HFFc6 (cell line): ENCODE data around the gene ZNF684. TPM values are rescaled to one million over a fixed set of nuclear protein-coding genes. Genes with fewer than 3 reads are reported as not detected.

ENCODE experiments used
- DNase-seq: peaks from one replicate; pipeline ENCODE4 v3.0.0-alpha.2; 2018
- H3K27ac Mint-ChIP-seq: 2 replicates; pipeline ENCODE4 v1.8.0; 2020; ENCODE audit warnings: mild to moderate bottlenecking, mixed read lengths
- H3K27me3 Mint-ChIP-seq: 2 replicates; pipeline ENCODE4 v1.8.0; 2021; ENCODE audit warnings: mild to moderate bottlenecking, moderate library complexity, mixed read lengths; ENCODE audit not compliant: insufficient read depth
- H3K36me3 Mint-ChIP-seq: 2 replicates; pipeline ENCODE4 v1.8.0; 2021; ENCODE audit warnings: low read depth, mixed read lengths
- H3K4me1 Mint-ChIP-seq: 2 replicates; pipeline ENCODE4 v1.8.0; 2020; ENCODE audit warnings: low read depth, mixed read lengths
- H3K4me3 Mint-ChIP-seq: 2 replicates; pipeline ENCODE4 v1.8.0; 2020; ENCODE audit warnings: mild to moderate bottlenecking, moderate library complexity, mixed read lengths
- H3K9me3 Mint-ChIP-seq: 2 replicates; pipeline ENCODE4 v1.8.0; 2020; ENCODE audit warnings: mild to moderate bottlenecking, mixed read lengths
- CTCF ChIP-seq: fragments of 200-600 bp; sonication (generic); IDR thresholded peaks from 2 replicates; pipeline ENCODE4 v1.5.0; 2021; ENCODE audit warnings: antibody characterized with exemption, mild to moderate bottlenecking
- total RNA-seq, 6 experiments: library from RNA; stranded (reverse); fragmentation: NEBNext Ultra II Directional; extraction: Animal tissue kit (Norgen Biotek cat#: 25700); gene quantifications; 2 replicates in 1 of 6; 3 replicates in 5 of 6; pipeline ENCODE4 v1.2.3, GENCODE V29; 2021

ZNF684 gene
- total RNA-seq, 6 experiments from 2014 or later: 1.6 to 3.2 (median 2.6) TPM

- peaks cover 20% of the 10 kb centered on the region for H3K27me3 Mint-ChIP-seq
Measured at GRCh38 chr1:40593449-40594186, 62.2 kb downstream of the ZNF684 start.

GRCh38 chr1:40594187-40594531 lies 62.7 kb downstream of the ZNF684 start:
- peaks cover 18% of the 10 kb centered on the region; the same call in 1 of the 2 replicates for H3K27me3 Mint-ChIP-seq
- no peak for DNase-seq

More at GRCh38 chr1:40593449-40594186, 62.2 kb downstream of the ZNF684 start:
- no peak overlapping the region for H3K27ac Mint-ChIP-seq
- H3K4me1 Mint-ChIP-seq: no peaks in the 10 kb centered on the region; the same call in 1 of the 2 replicates
- no peak for DNase-seq
- H3K9me3 Mint-ChIP-seq: no peaks in the 10 kb centered on the region
- no peak for TF ChIP-seq CTCF
- H3K36me3 Mint-ChIP-seq: no peaks in the 10 kb centered on the region
- no peak overlapping the region for H3K4me3 Mint-ChIP-seq

GRCh38 chr1:40595623-40596022 lies 64.2 kb downstream of the ZNF684 start:
- DNase-seq: no peak
- peaks cover 18% of the 10 kb centered on the region; the same call in 1 of the 2 replicates for H3K27me3 Mint-ChIP-seq
- no peaks in the 10 kb centered on the region for H3K36me3 Mint-ChIP-seq
- H3K9me3 Mint-ChIP-seq: no peaks in the 10 kb centered on the region
- no peak for TF ChIP-seq CTCF
- H3K4me3 Mint-ChIP-seq: no peak overlapping the region
- no peaks in the 10 kb centered on the region; the same call in 1 of the 2 replicates for H3K4me1 Mint-ChIP-seq
- H3K27ac Mint-ChIP-seq: no peak overlapping the region

More at GRCh38 chr1:40594187-40594531, 62.7 kb downstream of the ZNF684 start:
- no peak for TF ChIP-seq CTCF
- no peaks in the 10 kb centered on the region; the same call in 1 of the 2 replicates for H3K4me1 Mint-ChIP-seq
- H3K9me3 Mint-ChIP-seq: no peaks in the 10 kb centered on the region
- no peak overlapping the region for H3K27ac Mint-ChIP-seq
- H3K36me3 Mint-ChIP-seq: no peaks in the 10 kb centered on the region
- H3K4me3 Mint-ChIP-seq: no peak overlapping the region

Other genes starting within 250 kb of the ZNF684 start
- gene COL9A2, start 214.4 kb upstream of the ZNF684 start, total RNA-seq: under 1 TPM; 0.07 to 0.48 (median 0.32) TPM
- 10 to 100 TPM; 27.7 to 37.5 (median 32.7) TPM for gene SMAP2, start 157.9 kb upstream of the ZNF684 start, total RNA-seq
- 1 to 10 TPM; 3.2 to 4.3 (median 3.7) TPM for gene ZFP69B, start 81.2 kb upstream of the ZNF684 start, total RNA-seq
- gene ZFP69, start 54.3 kb upstream of the ZNF684 start, total RNA-seq: 1 to 10 TPM in 4 of 6 experiments, under 1 TPM in 2; 0.17 to 2.2 (median 2.0) TPM
- gene EXO5, start 22.9 kb upstream of the ZNF684 start, total RNA-seq: 1 to 10 TPM; 7.4 to 8.6 (median 8.1) TPM
- gene RIMS3, start 134.0 kb downstream of the ZNF684 start, total RNA-seq: under 1 TPM in 3 of 6 experiments, not detected in 3; 0.05 to 0.14 (median 0.09) TPM
- 10 to 100 TPM; 31.0 to 48.1 (median 43.8) TPM for gene NFYC, start 160.1 kb downstream of the ZNF684 start, total RNA-seq